ENCODE measurements around the gene GALNT7.
A peak's percentile ranks its signal among the peaks of the same experiment; 100 is the strongest.

Gene GALNT7

DNA sequence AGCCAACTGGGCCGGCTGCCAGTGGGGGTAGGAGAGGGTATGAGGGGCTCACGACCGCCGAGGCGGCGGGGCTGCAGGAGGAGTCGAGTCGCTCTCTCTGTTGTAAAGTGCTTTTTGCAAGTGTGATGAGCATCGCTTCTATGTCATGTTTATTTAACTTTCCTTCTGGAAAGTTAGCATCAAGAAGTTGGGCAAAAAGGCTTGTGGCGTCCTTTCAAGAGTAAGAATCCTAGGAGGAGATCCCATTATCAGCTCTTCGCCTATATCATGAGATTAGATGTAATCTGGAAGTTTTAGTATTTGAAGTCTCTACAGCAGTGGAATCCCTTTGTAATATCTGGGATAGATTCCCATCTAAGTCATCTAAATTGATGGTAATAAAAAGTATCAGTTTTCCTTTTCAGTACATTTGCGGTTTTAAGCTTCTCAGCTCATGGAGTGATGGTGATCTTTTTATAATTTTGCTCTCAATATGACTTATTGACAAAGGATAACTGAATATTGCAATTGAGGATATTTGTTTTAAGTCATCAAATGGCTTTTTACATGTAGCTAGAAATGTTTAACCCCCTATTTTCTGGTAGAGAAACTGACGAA is 1.7 kb downstream of the GALNT7 start:
- Histone ChIP-seq H3K36me3 (ENCODE audit: low read length) (no peaks in the 10 kb centered on the region), H3K27ac (ENCODE audit: low read depth, low read length) (peak overlapping the region; percentile 66), H3K27me3 (ENCODE audit: low read length) (no peaks in the 10 kb centered on the region), H3K9ac (ENCODE audit: low read length) (peak overlapping the region; percentile 81), H2AFZ (ENCODE audit: low read depth, low read length, severe bottlenecking) (peak overlapping the region; percentile 72), H3F3A (ENCODE audit: insufficient read depth) (peaks cover 27% of the 10 kb centered on the region; the same call in 1 of the 2 replicates), H3K9me2 (replicated peaks; ENCODE audit: insufficient read depth, low read length) (no peaks in the 10 kb centered on the region), H3K9me3 (ENCODE audit: insufficient read depth, low read length) (no peaks in the 10 kb centered on the region), H3K4me2 (ENCODE audit: low read depth, low read length, poor library complexity, severe bottlenecking) (peak overlapping the region; percentile 84), H3K4me3 (ENCODE audit: insufficient read depth, low read length, poor library complexity, severe bottlenecking) (peak overlapping the region; percentile 71), H4K20me1 (ENCODE audit: low read depth, low read length) (peaks cover 17% of the 10 kb centered on the region), H3K79me2 (ENCODE audit: insufficient read depth, low read length) (peaks cover 42% of the 10 kb centered on the region)
- no peak for TF ChIP-seq EZH2phosphoT487 (conservative IDR thresholded peaks at IDR 0.05; ENCODE audit: low read length)
- TF ChIP-seq, protein P1, sequence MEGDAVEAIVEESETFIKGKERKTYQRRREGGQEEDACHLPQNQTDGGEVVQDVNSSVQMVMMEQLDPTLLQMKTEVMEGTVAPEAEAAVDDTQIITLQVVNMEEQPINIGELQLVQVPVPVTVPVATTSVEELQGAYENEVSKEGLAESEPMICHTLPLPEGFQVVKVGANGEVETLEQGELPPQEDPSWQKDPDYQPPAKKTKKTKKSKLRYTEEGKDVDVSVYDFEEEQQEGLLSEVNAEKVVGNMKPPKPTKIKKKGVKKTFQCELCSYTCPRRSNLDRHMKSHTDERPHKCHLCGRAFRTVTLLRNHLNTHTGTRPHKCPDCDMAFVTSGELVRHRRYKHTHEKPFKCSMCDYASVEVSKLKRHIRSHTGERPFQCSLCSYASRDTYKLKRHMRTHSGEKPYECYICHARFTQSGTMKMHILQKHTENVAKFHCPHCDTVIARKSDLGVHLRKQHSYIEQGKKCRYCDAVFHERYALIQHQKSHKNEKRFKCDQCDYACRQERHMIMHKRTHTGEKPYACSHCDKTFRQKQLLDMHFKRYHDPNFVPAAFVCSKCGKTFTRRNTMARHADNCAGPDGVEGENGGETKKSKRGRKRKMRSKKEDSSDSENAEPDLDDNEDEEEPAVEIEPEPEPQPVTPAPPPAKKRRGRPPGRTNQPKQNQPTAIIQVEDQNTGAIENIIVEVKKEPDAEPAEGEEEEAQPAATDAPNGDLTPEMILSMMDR (IDR thresholded peaks at IDR 0.05; ENCODE audit: insufficient read depth, low read length, poor library complexity, severe bottlenecking): no peak

GRCh38 chr4:173171098-173171497 is 2.5 kb downstream of the GALNT7 start:
- H3K4me2 ChIP-seq (ENCODE audit: low read depth, low read length, poor library complexity, severe bottlenecking): peak overlapping the region; percentile 84

DNA sequence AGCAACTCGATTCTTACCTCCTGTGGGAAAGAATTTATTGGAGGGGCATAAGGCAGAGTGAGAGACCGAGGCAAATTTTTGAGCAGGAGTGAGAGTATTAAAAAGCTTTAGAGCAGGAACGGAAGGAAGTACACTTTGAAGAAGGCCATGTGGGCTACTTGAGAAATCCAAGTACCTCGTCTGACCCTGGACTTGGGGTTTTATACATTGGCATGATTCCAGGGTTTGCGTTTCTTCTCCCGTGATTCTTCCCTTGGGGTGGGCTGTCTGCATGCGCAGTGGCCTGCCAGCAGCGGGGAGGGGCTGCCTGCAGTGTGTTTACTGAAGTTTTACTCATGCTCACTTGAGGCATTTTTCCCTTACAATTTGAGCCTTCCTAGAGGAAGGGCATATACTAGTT is 3.4 kb downstream of the GALNT7 start:
- Histone ChIP-seq H3K27me3 (ENCODE audit: low read length) (no peaks in the 10 kb centered on the region), H3K9ac (ENCODE audit: low read length) (no peak overlapping the region), H3F3A (ENCODE audit: insufficient read depth) (peaks cover 19% of the 10 kb centered on the region; the same call in 1 of the 2 replicates), H3K36me3 (ENCODE audit: low read length) (no peaks in the 10 kb centered on the region), H3K9me2 (replicated peaks; ENCODE audit: insufficient read depth, low read length) (no peaks in the 10 kb centered on the region), H3K27ac (ENCODE audit: low read depth, low read length) (no peak overlapping the region), H3K79me2 (ENCODE audit: insufficient read depth, low read length) (peaks cover 50% of the 10 kb centered on the region), H2AFZ (ENCODE audit: low read depth, low read length, severe bottlenecking) (no peak overlapping the region), H4K20me1 (ENCODE audit: low read depth, low read length) (peaks cover 17% of the 10 kb centered on the region), H3K4me3 (ENCODE audit: insufficient read depth, low read length, poor library complexity, severe bottlenecking) (no peak overlapping the region), H3K4me2 (ENCODE audit: low read depth, low read length, poor library complexity, severe bottlenecking) (no peak overlapping the region), H3K9me3 (ENCODE audit: insufficient read depth, low read length) (no peaks in the 10 kb centered on the region)
- TF ChIP-seq, protein P1 (IDR thresholded peaks at IDR 0.05; ENCODE audit: insufficient read depth, low read length, poor library complexity, severe bottlenecking): no peak
- TF ChIP-seq EZH2phosphoT487 (conservative IDR thresholded peaks at IDR 0.05; ENCODE audit: low read length): no peak

More at GRCh38 chr4:173171098-173171497, 2.5 kb downstream of the GALNT7 start:
- no peaks in the 10 kb centered on the region for H3K36me3 ChIP-seq (ENCODE audit: low read length)
- peaks cover 25% of the 10 kb centered on the region; the same call in 1 of the 2 replicates for H3F3A ChIP-seq (ENCODE audit: insufficient read depth)
- H3K79me2 ChIP-seq (ENCODE audit: insufficient read depth, low read length): peaks cover 50% of the 10 kb centered on the region
- no peaks in the 10 kb centered on the region for H3K9me2 ChIP-seq (replicated peaks; ENCODE audit: insufficient read depth, low read length)
- no peak overlapping the region for H3K9ac ChIP-seq (ENCODE audit: low read length)
- no peak overlapping the region for H3K4me3 ChIP-seq (ENCODE audit: insufficient read depth, low read length, poor library complexity, severe bottlenecking)
- TF ChIP-seq, protein P1 (IDR thresholded peaks at IDR 0.05; ENCODE audit: insufficient read depth, low read length, poor library complexity, severe bottlenecking): no peak
- TF ChIP-seq EZH2phosphoT487 (conservative IDR thresholded peaks at IDR 0.05; ENCODE audit: low read length): no peak
- no peaks in the 10 kb centered on the region for H3K9me3 ChIP-seq (ENCODE audit: insufficient read depth, low read length)
- no peak overlapping the region for H2AFZ ChIP-seq (ENCODE audit: low read depth, low read length, severe bottlenecking)
- H3K27ac ChIP-seq (ENCODE audit: low read depth, low read length): no peak overlapping the region
- no peaks in the 10 kb centered on the region for H3K27me3 ChIP-seq (ENCODE audit: low read length)
- peaks cover 17% of the 10 kb centered on the region for H4K20me1 ChIP-seq (ENCODE audit: low read depth, low read length)

Data from SU-DHL-6 (cell line).